ENCODE measurements around the gene PIEZO1.
"Not testable (repeated sequence)": the region's sequence is repeated elsewhere in the genome, so short reads cannot be mapped to it uniquely, and the experiment has no call there.

Gene PIEZO1

DNA sequence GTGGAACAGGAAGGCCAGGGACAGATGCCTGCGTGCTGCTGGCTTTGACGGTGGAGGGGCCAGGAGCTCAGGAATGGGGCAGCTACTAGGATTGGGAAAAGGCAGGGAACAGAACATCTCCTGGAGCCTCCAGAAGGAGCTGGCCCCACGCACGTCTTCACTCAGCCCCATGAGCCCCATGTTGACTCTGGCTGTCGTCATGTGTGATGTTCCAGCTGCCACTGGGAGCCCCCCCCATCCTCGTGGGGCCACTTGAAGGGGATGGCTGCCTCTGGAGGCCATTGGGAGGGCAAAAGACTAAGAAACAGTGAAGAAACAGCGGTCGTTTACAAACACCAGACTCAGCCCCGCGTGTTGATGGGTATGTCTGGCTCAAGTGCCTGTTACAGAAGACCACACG lies 45.2 kb upstream of the PIEZO1 start:
- DNase-seq (ENCODE audit: low read depth) = no peak
- TF ChIP-seq, protein P1, sequence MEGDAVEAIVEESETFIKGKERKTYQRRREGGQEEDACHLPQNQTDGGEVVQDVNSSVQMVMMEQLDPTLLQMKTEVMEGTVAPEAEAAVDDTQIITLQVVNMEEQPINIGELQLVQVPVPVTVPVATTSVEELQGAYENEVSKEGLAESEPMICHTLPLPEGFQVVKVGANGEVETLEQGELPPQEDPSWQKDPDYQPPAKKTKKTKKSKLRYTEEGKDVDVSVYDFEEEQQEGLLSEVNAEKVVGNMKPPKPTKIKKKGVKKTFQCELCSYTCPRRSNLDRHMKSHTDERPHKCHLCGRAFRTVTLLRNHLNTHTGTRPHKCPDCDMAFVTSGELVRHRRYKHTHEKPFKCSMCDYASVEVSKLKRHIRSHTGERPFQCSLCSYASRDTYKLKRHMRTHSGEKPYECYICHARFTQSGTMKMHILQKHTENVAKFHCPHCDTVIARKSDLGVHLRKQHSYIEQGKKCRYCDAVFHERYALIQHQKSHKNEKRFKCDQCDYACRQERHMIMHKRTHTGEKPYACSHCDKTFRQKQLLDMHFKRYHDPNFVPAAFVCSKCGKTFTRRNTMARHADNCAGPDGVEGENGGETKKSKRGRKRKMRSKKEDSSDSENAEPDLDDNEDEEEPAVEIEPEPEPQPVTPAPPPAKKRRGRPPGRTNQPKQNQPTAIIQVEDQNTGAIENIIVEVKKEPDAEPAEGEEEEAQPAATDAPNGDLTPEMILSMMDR (IDR thresholded peaks at IDR 0.05; ENCODE audit: control insufficient read depth, insufficient read depth, low read depth, low read length, missing control alignments) = no peak
- no peak overlapping the region for H3K4me3 ChIP-seq (ENCODE audit: control insufficient read depth, low read depth, low read length)

DNA sequence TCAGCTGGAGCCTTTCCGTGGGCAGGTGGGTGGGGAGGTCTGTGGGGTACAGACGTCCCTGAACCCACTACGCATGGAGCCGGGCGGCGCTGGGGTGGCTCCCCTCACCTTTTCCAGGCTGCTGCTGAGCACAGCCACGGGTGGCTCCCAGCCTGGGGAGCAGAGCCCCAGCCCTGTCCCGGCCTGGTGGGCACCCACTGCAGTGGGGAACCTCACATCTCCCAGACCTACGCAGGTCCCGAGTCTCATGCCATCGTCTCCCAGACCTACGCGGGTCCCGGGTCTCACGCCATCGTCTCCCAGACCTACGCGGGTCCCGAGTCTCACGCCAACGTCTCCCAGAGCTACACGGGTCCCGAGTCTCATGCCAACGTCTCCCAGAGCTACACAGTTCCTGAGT lies 43.7 kb upstream of the PIEZO1 start:
- TF ChIP-seq, protein P1 (IDR thresholded peaks at IDR 0.05; ENCODE audit: control insufficient read depth, insufficient read depth, low read depth, low read length, missing control alignments) = no peak
- H3K4me3 ChIP-seq (ENCODE audit: control insufficient read depth, low read depth, low read length) = no peak overlapping the region
- no peak for DNase-seq (ENCODE audit: low read depth)

DNA sequence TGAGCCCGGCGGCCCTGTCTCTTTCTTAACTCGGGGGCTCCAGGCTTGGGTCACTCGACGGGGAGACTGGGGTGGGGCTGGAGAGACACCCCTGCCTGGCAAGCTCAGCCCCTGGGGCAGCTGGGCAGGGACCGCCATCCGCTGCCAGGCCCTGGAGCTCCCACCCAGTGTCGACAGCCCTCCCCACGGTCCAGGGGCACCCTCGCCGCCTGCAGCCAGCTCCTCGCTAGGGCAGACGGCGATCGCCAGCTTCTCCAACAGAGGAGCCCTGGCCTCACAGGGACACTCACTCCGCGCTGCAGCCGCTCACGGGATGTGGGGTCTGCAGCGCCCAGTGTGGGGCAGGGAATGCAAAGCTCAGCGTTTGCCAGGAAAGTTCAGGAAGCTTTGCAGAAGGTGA lies 42.7 kb upstream of the PIEZO1 start:
- H3K4me3 ChIP-seq (ENCODE audit: control insufficient read depth, low read depth, low read length) = no peak overlapping the region
- TF ChIP-seq, protein P1 (IDR thresholded peaks at IDR 0.05; ENCODE audit: control insufficient read depth, insufficient read depth, low read depth, low read length, missing control alignments) = no peak
- DNase-seq (ENCODE audit: low read depth) = no peak

- TF ChIP-seq, protein P1 (IDR thresholded peaks at IDR 0.05; ENCODE audit: control insufficient read depth, insufficient read depth, low read depth, low read length, missing control alignments) = no peak
- no peak for DNase-seq (ENCODE audit: low read depth)
Measured at GRCh38 chr16:88826070-88826840, 41.2 kb upstream of the PIEZO1 start.

DNA sequence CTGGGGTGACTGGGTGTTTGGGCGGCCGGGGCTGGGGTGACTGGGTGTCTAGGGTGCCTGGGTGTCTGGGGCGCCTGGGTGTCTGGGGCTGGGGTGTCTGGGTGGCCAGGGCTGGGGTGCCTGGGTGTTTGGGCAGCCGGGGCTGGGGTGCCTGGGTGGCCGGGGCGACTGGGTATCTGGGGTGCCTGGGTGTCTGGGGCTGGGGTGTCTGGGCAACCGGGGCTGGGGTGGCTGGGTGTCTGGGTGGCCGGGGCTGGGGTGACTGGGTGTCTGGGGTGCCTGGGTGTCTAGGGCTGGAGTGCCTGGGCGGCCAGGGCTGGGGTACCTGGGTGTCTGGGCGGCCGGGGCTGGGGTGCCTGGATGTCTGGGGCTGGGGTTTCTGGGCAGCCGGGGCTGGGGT lies 40.1 kb upstream of the PIEZO1 start:
- no peak overlapping the region for H3K4me3 ChIP-seq (ENCODE audit: control insufficient read depth, low read depth, low read length)
- TF ChIP-seq, protein P1 (IDR thresholded peaks at IDR 0.05; ENCODE audit: control insufficient read depth, insufficient read depth, low read depth, low read length, missing control alignments) = no peak
- DNase-seq (ENCODE audit: low read depth) = no peak

More at GRCh38 chr16:88826070-88826840, 41.2 kb upstream of the PIEZO1 start:
- no peak overlapping the region for H3K4me3 ChIP-seq (ENCODE audit: control insufficient read depth, low read depth, low read length)

DNA sequence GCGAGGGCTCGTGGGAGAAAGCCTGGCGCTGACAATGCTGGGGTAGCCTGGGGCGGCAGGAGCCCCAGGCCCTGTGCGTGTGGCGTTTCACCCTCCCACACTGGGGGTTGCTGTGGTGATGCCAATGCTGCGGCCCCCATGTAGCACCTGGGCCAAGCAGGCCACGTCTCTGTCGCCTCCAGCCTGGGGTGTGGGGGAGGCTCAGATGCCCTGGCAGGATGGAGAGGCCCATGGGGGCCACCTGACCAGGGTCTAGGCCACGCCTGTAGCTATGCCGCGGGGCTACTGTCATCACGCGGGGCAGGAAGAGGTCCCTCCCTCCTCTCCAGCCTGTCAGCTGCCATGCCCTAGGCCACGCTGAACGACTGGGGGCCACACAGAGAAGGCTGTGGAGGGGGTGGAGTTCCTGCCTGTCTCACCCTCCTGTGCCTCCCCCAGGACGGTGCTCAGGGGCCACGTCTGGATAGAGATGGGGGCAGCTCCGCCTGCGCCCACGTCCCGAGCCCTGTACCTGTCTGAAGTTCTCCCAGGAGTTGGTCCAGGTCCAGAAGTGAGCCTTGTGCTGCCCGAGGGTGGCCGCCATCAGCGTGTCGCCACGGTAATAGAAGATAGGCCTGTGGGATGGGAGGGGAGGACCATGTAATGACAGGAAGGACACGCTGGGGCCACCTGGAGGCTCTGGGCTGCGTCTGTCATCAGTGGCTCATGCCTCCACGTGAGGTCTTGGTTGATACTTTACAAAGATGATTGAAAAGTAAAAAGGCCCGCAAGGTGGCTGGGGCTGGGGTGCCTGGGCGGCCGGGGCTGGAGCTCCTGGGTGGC lies 39.4 kb upstream of the PIEZO1 start:
- DNase-seq (ENCODE audit: low read depth) = no peak
- TF ChIP-seq, protein P1 (IDR thresholded peaks at IDR 0.05; ENCODE audit: control insufficient read depth, insufficient read depth, low read depth, low read length, missing control alignments) = no peak
- H3K4me3 ChIP-seq (ENCODE audit: control insufficient read depth, low read depth, low read length) = no peak overlapping the region

DNA sequence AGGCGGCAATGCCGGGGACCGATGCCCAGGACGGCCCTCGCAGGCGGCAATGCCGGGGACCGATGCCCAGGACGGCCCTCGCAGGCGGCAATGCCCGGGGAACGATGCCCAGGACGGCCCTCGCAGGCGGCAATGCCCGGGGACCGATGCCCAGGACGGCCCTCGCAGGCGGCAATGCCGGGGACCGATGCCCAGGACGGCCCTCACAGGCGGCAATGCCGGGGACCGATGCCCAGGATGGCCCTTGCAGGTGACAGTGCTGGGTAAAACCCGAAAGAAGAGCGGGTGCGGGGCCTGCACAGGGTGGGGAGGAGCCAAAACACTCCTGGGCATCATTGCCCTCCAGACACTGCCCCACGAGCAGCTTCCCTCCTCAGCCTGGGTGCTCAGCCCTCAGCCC lies 38.6 kb upstream of the PIEZO1 start:
- not testable (repeated sequence) for DNase-seq (ENCODE audit: low read depth); H3K4me3 ChIP-seq (ENCODE audit: control insufficient read depth, low read depth, low read length)
